Head of caudate nucleus (tissue), 42 donors: ENCODE measurements around the gene CKM.

Source experiments
- DNase-seq, 42 donors: peaks; one replicate each; pipeline versions ENCODE4 v3.0.0 to v3.0.0-alpha.2; 2020 to 2021; ENCODE audit warnings: mixed read lengths in 7 of 42
- intact Hi-C: fragments of 100-400 bp; cut with DNase I; formaldehyde crosslinking; loops from one replicate; pipeline ENCODE4 v1.15.0; 2022

CKM gene

GRCh38 chr19:45264781-45265317 lies 57.8 kb downstream of the CKM start:
- intact Hi-C loops: no loop called here
- no peak for DNase-seq

- intact Hi-C loops: no loop called here
- no peak for DNase-seq
Measured at GRCh38 chr19:45263013-45263412, 59.7 kb downstream of the CKM start.

GRCh38 chr19:45262570-45262969 lies 60.1 kb downstream of the CKM start:
- intact Hi-C loops: no loop called here
- no peak for DNase-seq

GRCh38 chr19:45258862-45259261 lies 63.8 kb downstream of the CKM start:
- DNase-seq: no peak
- intact Hi-C loops: no loop called here

- DNase-seq: no peak
- intact Hi-C loops: no loop called here
Measured at GRCh38 chr19:45256836-45257235, 65.8 kb downstream of the CKM start.
